ENCODE measurements around the gene XPC.
"Not testable (repeated sequence)": the region's sequence is repeated elsewhere in the genome, so short reads cannot be mapped to it uniquely, and the experiment has no call there.

The XPC gene

GRCh38 chr3:14132120-14132519, 46.3 kb downstream of the XPC start:
- no peak for DNase-seq

DNA sequence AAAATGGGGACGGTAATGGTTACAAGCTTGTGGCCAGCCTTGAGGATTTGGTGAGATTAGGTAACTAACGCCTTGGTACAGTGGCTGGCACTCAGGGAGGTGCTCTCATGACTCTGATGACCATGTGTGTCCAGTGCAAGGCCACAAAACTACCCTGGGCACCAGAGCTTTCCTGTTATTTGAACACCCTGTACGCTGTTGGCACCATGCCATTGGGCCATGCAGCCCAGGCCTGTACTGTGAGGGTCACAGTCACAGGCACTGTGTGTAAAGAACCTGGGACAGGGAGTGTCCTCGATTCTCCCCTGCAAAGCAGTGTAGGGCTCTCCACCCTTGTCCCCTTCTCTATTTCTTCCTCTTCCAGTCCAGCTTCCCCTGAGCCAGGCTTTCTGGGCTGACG, 47.3 kb downstream of the XPC start:
- DNase-seq: no peak

- DNase-seq: no peak
Observed at GRCh38 chr3:14130707-14131106, 47.7 kb downstream of the XPC start.

DNA sequence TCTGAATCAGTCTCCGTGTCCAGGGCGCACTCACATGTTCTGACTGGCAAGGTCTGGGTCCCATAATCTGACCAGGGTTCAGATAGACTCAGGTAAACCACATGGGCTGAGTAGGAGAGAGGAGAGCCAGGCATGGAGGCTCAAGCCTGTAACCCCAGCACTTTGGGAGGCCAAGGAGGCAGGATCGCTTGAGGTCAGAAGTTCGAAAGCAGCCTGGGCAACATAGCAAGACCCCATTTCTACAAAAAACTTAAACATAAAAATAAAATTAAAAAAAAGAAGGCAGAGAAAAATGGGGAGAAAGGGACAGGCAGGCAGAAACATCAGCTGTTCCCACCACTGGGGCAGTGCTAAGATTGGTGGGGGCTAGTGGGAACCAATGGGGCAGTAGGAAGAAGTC, 48.2 kb downstream of the XPC start:
- no peak for DNase-seq

GRCh38 chr3:14129296-14129695, 49.1 kb downstream of the XPC start:
- no peak for DNase-seq

- DNase-seq: no peak
Observed at GRCh38 chr3:14128724-14129123, 49.7 kb downstream of the XPC start.

DNA sequence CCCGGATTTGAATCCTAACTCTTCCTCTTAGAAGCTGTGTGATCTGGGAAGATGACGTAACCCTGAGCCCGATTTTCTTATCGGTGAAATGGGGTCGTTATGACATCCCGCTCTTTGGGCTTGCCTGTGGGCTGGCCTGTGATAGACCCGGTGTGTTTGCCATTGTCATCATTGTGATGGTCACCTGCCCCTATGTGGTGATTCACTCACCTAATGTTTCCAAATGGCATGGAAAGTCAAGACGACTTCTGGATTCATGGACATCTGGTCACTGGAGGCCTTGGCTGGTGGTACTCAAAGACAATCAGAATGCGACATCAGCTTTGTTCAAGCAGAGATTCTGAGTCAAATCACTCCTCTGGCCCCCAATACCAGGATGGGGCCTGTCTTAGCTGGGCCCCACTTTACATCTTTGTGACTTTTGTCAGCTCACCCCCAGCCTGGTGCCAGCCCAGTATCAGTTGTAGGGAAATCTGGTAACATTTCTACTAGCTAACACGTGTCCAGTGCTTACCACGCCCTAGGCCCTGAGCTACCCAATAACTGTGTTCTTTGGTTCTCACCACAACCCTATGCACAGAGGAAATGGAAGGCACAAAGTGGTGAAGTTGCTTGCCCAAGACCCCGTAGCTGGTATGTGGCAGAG, 50.8 kb downstream of the XPC start:
- DNase-seq: no peak

- DNase-seq: no peak
Observed at GRCh38 chr3:14126887-14127505, 51.4 kb downstream of the XPC start.

DNA sequence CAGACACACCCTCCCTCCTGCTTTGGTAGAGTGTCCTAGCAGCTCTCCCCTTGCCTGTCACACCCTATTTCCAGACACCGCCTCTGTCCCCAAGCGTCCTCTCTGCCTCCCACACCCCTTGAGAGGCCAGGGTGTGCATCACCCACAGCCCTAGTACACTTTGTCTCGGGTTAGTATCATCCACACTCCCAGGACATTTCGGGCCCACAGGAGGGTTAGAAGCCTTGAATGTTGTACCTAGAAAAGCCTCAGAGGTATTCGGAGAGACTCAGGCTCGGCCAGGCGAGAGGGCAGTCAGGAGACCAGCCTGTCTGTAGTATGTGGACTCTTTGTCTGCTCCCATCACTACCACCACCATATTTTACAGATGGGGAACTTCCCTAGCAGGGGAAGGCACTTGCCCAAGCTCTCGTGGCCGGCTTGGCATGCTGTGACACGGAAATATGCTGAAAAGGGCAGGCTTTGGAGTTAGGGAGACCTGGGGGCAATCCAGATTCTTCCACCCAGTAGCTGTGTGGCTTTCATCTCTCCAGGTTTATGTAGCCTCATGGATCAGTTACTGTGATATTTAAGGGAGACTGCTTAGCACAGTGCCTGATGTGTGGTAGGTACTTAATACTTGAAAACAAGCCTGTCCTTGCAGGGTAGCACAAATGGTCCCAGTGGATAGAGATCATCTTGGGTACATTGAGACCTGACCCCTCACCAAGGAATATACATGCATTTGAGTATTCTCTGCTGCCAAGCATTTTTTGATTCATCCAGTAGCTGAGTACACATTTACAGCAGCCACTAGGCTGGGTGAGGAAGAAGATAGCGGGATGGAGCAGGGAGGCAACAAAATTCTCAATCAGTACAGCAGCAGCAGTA, 52.1 kb downstream of the XPC start:
- peak in 1 of 2 donors; percentile 50 for DNase-seq

DNA sequence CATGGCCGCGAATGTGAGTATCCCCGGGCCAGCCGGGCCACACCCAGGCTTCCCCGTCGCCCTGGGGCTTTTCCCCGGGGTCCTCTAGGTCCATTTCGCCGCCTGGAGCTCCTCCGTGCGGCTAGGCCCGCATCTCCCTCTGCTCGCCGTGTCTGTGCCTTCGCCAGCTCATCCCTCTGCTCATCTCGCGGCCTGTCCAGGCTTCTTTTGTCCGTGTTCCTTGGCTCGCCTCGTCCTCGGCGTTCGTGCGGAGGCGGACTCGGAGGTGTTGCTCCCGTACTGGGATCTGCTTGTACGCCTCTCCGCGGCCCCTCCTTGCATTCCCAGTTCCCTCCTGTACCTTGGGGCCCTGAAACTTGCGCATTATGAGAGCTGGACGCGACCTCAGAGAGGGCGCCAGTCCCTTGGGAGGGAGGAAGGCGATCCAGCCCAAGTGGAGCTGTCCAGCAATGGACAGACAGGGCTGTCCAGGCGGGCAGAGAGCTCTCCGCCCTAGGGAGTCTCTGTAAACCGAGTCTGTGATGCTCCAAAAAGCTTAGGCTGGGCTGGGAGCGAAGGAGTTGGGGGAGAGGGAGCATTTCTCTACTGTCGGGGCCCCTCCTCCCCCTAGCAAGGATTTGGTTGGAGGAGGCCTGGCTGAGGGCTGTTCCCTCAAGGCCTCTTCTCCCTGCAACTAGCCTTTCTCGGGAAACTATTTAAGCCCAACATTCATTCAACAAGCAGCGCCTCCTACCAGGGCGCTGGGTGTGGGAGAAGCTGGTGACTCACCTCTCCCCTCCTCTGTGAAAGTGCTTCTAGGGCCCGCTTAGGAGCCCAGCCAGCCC, 53.0 kb downstream of the XPC start:
- DNase-seq: peak; percentile 68 to 88

- peak; percentile 99 to 100 for DNase-seq
Observed at GRCh38 chr3:14124615-14125192, 53.7 kb downstream of the XPC start, which contains the start of the genes CHCHD4 and TMEM43. CHCHD4 (minus strand) TSS chr3:14124870; CDS start chr3:14124676, 194 bp downstream. TMEM43 (plus strand) TSS chr3:14125052; CDS start chr3:14125194, 142 bp downstream.

DNA sequence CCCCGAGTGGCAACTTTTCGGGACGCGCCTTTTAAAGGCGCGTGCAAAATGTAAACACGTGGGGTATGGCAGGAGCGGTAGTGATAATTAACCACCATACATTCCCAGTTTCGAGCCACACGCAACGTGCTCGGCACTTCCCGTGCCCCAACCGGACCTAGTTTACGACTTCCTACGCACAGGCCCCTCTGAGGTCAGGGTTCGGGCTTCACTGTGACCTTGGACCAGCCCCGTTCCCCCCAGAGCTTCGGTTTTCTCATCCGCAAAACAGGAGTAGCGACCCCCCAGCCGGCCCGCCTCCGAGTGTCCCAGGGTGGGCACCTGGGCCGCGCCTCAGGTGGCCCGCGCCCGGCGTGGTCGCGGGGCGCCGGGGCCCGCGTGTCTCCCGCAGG, 54.2 kb downstream of the XPC start:
- DNase-seq: peak; percentile 71 to 86

DNA sequence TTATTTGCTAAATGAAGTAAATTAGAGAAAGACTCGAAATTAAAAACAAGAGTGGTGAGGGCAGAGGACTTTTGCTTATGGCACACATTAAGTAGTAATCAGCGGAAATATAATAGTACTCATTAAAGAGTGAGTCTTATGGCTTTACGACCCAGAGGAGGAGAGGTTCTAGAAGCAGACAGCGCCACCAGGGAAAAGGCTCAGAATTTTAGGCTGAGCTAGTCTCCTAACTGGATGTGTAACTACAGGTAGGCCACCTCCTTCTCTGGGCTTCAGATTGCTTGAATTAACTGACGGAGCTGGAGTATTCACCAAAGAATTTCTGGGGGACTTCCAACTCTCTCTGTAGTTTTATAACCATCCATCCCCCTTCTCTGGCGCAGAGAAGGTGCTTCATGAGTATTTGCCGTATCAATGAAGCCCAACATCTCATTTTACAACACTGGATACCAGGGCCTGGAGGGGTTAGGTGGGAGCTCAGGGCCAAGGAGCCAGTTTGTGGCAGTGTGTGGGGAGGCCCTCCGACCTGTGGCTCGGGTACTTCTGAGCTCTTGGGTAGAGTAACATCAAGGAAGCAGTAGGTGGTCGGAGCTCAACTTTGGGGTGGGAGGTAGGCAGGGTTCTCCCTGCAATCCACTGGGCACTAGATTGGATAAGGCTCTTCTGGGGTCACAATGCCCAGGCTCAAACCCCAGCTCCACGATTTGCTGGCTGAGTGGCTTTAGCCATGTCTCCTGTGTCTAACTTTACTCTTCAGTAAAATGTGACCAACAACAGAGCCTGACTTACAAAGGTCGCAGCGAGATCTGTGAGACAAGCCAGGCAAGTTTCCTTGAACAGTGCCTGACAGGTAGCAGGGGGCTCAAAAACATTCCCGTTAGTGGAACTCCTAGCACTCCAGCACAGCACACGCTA, 54.8 kb downstream of the XPC start:
- DNase-seq: no peak

DNA sequence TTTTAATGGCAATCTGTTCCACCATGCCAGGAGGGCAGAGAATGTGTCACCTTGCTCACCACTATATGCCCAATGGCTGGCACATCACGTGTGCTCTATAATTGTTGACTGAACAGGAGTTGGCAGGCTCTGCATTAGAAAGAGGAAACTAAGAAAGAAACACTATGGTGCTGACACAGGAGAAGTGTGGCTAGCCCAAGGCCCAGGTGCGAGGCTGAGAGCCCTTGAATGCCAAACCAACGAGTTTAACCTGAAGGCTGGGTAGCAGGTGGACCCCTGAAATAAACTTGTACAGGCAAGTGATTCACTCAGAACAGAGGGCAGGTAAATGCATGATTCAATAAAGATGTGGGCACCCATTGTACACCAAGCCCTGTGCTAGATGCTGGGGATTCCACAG, 56.1 kb downstream of the XPC start:
- no peak for DNase-seq

GRCh38 chr3:14121859-14122258, 56.5 kb downstream of the XPC start:
- no peak for DNase-seq

GRCh38 chr3:14120921-14121448, 57.4 kb downstream of the XPC start:
- not testable (repeated sequence) for DNase-seq

DNA sequence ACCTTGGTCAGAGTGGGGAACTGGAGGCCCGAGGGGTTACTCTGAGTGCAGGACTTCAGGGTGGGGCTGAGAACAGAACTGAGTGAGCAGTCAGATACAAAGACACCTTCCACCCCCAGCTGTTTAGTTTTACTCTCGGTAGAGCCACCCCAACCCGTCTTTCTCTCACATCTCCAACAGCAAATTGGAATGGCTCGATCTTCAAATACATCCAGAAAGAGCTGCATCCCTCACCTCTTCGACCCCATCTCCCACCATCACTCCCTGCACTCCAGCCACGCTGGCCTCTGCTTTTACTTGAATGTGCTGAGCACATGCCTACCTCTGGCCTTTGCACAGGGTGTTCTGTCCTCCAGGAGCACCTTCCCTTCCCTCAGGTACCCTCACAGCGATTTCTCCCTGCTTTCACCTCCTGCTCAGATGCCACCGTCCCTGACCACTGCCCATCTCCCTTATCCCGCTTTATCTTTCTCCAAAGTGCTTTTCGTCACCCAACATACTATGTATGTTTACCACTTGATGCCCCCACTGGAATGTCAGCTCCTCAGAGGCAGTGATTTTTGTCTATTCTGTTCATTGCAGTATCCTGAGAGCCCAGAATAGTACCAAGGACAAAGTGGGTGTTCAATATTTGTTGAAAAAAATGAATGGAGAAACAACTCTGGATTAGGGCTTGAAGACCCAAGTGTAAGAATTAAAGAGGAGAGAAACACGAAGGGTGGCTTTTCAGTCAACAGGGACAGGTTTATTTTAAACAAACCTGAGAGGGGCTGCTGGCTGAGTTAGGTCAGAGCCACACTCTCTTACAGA, 58.1 kb downstream of the XPC start:
- no peak for DNase-seq

DNA sequence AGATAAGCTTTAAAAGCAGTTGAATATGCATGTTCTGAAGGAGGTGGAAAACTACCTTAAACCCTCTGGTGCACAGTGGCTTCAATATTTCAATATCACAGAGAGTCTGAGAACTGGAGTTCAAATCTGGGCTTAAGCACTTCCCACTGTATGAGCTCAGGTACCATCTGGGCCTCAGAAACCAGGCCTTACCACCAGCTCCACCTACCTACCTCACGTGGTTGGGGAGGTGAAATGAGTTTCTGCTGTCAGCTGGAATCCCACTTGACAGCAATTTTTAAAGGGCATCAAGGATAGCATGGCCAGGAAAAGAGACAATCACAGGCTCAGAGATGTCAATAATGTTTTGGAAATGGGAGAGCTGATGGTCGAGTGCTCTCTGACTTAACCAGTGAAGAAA, 58.8 kb downstream of the XPC start:
- DNase-seq: no peak

GRCh38 chr3:14118400-14119381, 59.7 kb downstream of the XPC start:
- DNase-seq: no peak

Data from inflammatory macrophage (primary cell).